Renal cortex interstitium (tissue), 11 donors: Measurements from ENCODE around the gene RAB19. TPM values are rescaled to one million over a fixed set of nuclear protein-coding genes. Genes with fewer than 3 reads are reported as not detected.
"Not testable (repeated sequence)": the region's sequence is repeated elsewhere in the genome, so short reads cannot be mapped to it uniquely, and the experiment has no call there.

Source experiments
- DNase-seq, 11 donors: peaks; one replicate each; pipeline ENCODE4 v3.0.0-alpha.2; 2013; ENCODE audit warnings: low read depth in 9 of 11, low spot score in 4 of 11; ENCODE audit errors: extremely low read depth in 1 of 11
- polyA plus RNA-seq, 3 donors: library from polyadenylated mRNA; unstranded; fragments of 120-200 nt; gene quantifications; one replicate each; pipeline ENCODE4 v1.2.1, GENCODE V29; 2013; ENCODE audit not compliant: insufficient read length in 3 of 3

The RAB19 gene
- polyA plus RNA-seq, 3 donors, result 2.0 to 3.3 (median 2.2) TPM

GRCh38 chr7:140441519-140441918 is 37.7 kb downstream of the RAB19 start:
- DNase-seq, result no peak

GRCh38 chr7:140446467-140446866 is 42.6 kb downstream of the RAB19 start:
- DNase-seq, result no peak

- no peak for DNase-seq
Measured at GRCh38 chr7:140447841-140448240, 44.0 kb downstream of the RAB19 start.

- DNase-seq, result no peak
Measured at GRCh38 chr7:140448781-140449480, 45.1 kb downstream of the RAB19 start.

- DNase-seq, result no peak
Measured at GRCh38 chr7:140451716-140452115, 47.9 kb downstream of the RAB19 start.

GRCh38 chr7:140453273-140453672 is 49.4 kb downstream of the RAB19 start:
- no peak for DNase-seq

- not testable (repeated sequence) for DNase-seq
Measured at GRCh38 chr7:140453785-140454656, 50.2 kb downstream of the RAB19 start.

- DNase-seq, result no peak
Measured at GRCh38 chr7:140454657-140455015, 50.8 kb downstream of the RAB19 start.

GRCh38 chr7:140455743-140456142 is 51.9 kb downstream of the RAB19 start:
- DNase-seq, result no peak

- DNase-seq, result peak in 2 of 11 donors; percentile 19 to 33
Measured at GRCh38 chr7:140456551-140457051, 52.7 kb downstream of the RAB19 start.

- DNase-seq, result no peak
Measured at GRCh38 chr7:140458201-140458600, 54.3 kb downstream of the RAB19 start.

- DNase-seq, result no peak
Measured at GRCh38 chr7:140458916-140459315, 55.1 kb downstream of the RAB19 start.

GRCh38 chr7:140463111-140463510 is 59.3 kb downstream of the RAB19 start:
- no peak for DNase-seq

- peak in 5 of 11 donors; percentile 25 to 48 (median 30) for DNase-seq
Measured at GRCh38 chr7:140475747-140476333, 72.0 kb downstream of the RAB19 start.

GRCh38 chr7:140476698-140477261 is 72.9 kb downstream of the RAB19 start:
- no peak for DNase-seq

Other genes with a start within 250 kb of the RAB19 start
- gene KDM7A, start 227.1 kb upstream of the RAB19 start, polyA plus RNA-seq, result 10 to 100 TPM; 10.8 to 15.3 (median 12.6) TPM
- gene SLC37A3, start 5.5 kb upstream of the RAB19 start, polyA plus RNA-seq, result 10 to 100 TPM; 49.6 to 62.9 (median 57.3) TPM
- gene MKRN1, start 75.4 kb downstream of the RAB19 start, polyA plus RNA-seq, result 100 to 1,000 TPM; 116 to 138 (median 116) TPM
- gene DENND2A, start 236.8 kb downstream of the RAB19 start, polyA plus RNA-seq, result 10 to 100 TPM; 34.2 to 37.3 (median 35.4) TPM